22Rv1 (cell line): ENCODE results near the gene IFT122.

Source experiments
- H3K27ac ChIP-seq: fragments of 450-650 bp; 2 replicates; pipeline ENCODE4 v1.5.1; 2017
- ZFX ChIP-seq: fragments of 450-650 bp; IDR thresholded peaks from 2 replicates; pipeline ENCODE4 v1.6.1; 2017; ENCODE audit warnings: antibody characterized with exemption, borderline replicate concordance
- TF ChIP-seq, protein P1 (sequence below): fragments of 450-650 bp; IDR thresholded peaks from 2 replicates; pipeline ENCODE4 v1.5.1; 2017; ENCODE audit warnings: mild to moderate bottlenecking

Gene IFT122

DNA sequence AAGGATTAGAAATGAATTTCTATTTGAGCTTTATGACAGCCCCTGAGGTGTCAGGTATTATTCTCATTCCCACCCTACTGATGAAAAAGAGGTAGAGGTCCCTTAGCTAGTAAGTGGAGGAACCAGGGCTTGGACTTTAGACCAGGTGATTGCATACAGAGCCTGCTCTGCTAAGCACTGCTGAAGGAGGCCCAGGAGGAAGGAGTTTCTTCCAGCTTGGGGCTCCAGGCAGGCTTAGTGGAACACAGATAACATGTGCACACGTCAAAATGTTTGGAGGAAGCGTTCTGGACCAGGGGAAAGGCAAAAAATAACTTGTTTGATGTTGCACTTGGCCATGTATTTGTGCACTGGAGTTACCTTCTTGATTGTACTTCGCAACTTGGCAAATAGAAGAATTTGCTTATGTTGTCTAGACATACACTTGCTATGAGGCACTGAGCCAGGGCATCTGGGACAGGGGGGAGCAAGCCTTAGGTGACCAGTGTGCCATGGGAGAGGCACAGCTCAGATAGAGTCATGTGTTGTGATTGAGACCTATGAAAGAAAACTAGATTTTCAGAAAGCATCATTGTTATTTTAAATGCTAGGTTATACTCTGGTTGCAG lies 22.4 kb downstream of the IFT122 start:
- TF ChIP-seq, protein P1, sequence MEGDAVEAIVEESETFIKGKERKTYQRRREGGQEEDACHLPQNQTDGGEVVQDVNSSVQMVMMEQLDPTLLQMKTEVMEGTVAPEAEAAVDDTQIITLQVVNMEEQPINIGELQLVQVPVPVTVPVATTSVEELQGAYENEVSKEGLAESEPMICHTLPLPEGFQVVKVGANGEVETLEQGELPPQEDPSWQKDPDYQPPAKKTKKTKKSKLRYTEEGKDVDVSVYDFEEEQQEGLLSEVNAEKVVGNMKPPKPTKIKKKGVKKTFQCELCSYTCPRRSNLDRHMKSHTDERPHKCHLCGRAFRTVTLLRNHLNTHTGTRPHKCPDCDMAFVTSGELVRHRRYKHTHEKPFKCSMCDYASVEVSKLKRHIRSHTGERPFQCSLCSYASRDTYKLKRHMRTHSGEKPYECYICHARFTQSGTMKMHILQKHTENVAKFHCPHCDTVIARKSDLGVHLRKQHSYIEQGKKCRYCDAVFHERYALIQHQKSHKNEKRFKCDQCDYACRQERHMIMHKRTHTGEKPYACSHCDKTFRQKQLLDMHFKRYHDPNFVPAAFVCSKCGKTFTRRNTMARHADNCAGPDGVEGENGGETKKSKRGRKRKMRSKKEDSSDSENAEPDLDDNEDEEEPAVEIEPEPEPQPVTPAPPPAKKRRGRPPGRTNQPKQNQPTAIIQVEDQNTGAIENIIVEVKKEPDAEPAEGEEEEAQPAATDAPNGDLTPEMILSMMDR, result no peak
- no peak for TF ChIP-seq ZFX

DNA sequence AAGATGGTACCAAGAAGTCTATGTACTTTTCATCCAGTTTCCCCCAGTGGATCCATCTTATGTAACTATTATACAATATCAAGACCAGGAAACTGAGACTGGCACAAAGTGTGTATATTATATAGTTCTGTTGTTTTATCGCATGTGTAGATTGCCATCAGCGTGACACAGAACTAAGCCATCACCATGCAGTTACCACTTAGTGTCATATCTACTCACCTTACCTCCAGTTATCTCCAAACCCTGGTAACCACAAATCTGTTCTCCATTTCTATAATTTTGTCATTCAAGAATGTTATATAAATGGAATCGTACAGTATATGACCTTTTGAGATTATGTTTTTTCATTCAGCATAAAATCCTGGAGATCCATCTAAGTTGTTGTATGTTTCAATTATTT lies 23.1 kb downstream of the IFT122 start:
- no peak overlapping the region for H3K27ac ChIP-seq
- TF ChIP-seq ZFX, result no peak
- TF ChIP-seq, protein P1, result no peak

More for the DNA sequence above, 22.4 kb downstream of the IFT122 start:
- H3K27ac ChIP-seq, result no peak overlapping the region

DNA sequence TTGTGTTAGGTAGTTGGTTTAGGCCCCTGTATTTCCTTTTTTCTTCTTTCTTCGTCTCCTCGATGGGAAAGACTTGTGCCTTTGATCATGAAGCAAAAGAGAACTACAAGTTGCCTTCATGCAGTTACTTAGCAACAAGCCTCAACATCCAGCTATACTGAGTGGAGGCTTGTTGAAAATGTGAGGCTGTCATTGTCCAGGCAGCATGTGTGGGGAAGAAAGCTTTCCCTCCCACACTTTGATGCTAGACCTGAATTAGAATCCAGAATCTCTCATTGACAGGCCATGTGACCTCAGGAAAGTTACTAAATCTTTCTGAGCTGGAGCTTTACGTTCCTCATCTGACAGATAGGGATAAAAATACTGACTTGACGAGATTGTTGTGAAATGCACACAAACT lies 23.7 kb downstream of the IFT122 start:
- H3K27ac ChIP-seq, result no peak overlapping the region
- no peak for TF ChIP-seq ZFX
- TF ChIP-seq, protein P1, result no peak

DNA sequence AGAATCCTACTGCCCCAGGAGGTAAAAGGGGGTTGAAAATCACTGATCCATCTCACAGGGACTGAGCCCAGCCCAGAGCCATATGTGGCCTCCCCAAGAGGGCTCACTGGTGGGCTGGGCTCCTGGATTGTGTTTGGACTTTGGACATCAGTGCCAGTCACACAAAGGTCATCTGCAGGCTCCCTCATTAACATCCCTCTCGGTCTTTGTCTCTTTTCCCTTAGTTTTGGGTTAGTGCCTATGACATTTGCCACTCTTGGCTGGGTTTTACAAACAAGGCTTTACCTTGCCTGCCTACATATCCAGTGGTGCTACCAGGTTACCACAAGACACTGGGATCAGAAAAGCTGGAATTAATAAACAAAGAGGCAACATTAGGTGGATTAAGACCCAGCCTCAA lies 27.9 kb downstream of the IFT122 start:
- no peak overlapping the region for H3K27ac ChIP-seq
- TF ChIP-seq, protein P1, result no peak
- no peak for TF ChIP-seq ZFX

DNA sequence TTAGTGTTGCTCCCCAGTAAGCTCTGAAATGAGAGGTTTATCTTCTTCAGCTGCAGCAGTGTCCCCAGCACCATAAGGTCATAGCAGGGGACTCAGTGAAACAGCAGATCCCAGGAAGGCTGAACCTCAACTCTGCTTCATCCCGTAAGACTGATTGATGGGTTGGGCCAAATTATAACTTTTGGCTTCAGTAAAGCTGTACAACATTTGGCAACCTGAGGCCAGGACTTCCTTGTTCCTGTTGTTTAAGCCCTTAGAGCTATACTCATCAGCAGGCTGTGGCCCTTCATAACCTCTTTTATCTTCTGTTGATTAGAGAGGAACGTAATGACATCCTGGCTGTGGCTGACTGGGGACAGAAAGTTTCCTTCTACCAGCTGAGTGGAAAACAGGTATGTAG lies 29.0 kb downstream of the IFT122 start:
- TF ChIP-seq, protein P1, result no peak
- TF ChIP-seq ZFX, result no peak
- H3K27ac ChIP-seq, result no peak overlapping the region

DNA sequence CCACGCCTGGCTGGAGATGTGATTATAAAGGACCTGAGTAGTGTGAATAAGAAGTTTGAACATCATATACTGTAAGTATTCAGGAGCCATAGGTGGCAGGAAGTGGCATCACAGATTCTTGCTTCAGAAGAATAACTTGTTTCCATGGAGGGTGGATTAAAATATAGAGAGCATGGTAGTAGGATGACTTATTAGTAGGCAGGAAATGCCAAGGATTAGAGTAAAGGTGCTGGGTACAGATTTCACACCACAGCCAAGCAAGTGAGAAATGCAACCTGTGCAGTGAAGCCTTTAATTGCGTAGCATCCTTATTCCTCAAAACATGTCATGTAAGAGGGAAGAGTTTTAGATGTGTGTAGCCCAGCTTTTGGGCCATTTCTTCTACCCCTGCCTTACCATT lies 30.8 kb downstream of the IFT122 start:
- no peak overlapping the region for H3K27ac ChIP-seq
- TF ChIP-seq, protein P1, result no peak
- TF ChIP-seq ZFX, result no peak

DNA sequence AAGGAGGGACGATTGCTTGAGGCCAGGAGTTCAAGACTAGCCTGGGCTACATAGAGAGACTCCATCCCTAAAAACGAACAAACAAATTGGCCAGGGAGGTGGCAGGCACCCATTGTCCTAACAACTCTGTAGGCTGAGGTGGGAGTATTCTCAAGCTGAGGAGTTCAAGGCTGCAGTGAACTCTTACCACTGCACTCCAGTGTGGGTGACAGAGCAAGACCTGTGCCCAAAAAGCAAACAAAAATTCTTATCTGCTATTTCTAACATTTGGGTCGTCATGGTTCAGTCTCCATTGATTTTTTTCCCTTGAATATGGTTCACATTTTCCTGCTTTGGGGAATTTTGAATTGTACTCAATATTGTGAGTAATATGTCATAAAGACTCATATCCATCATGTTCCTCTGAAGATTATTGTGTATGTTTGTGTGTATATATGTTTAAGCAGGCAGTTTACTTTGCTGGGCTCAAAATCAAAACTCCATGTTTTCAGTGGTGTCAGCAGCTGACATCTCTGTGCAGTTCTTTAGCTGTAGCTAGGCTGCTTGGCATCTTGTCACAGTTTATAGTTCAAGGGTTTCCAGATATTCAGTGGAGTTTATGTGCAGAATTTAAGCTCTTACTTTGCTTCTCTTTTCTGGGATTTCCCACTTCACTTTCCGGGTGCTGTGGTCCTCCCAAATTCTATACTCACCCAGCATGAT lies 33.2 kb downstream of the IFT122 start:
- no peak overlapping the region for H3K27ac ChIP-seq
- TF ChIP-seq ZFX, result no peak
- TF ChIP-seq, protein P1, result no peak
